Stomach (tissue), 4 donors: ENCODE measurements around the gene GRAMD4.

Experiments
- POLR2A ChIP-seq, 4 donors: fragments of 450-650 bp; IDR thresholded peaks; one replicate each; pipeline ENCODE4 v1.6.1; 2016; ENCODE audit warnings: antibody characterized with exemption in 4 of 4, control low read depth in 2 of 4, mild to moderate bottlenecking in 1 of 4, moderate library complexity in 1 of 4
- TF ChIP-seq, protein P1 (sequence below), 7 experiments: fragments of 450-650 bp in 4 of 7; fragments of 200-600 bp in 3 of 7; sonication (generic) in 3 of 7; IDR thresholded peaks; one replicate each; pipeline ENCODE4 v1.5.1; 2016 to 2019; ENCODE audit warnings: antibody characterized with exemption in 7 of 7, control low read depth in 2 of 7, mild to moderate bottlenecking in 1 of 7

DNA sequence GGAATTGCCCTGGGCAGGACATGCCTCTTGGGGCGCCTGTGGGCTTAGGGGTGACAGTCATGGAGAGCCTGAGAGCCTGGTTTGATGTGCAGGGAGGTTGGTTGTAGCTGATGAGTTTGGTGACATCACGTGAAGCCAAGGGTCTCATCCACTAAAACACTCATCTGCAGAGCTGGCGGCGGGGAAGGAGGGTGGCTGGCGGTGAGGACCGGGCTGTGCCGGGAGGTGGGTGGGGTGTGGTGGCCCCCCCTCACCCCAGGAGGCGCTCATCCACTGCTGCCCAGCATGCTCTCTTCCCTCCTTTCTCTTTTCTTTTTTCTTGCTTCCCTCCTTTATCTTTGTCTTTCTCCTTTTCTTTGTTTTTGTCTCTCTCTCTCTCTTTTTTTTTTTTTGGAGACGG, 49.0 kb downstream of the GRAMD4 start:
- TF ChIP-seq, protein P1, sequence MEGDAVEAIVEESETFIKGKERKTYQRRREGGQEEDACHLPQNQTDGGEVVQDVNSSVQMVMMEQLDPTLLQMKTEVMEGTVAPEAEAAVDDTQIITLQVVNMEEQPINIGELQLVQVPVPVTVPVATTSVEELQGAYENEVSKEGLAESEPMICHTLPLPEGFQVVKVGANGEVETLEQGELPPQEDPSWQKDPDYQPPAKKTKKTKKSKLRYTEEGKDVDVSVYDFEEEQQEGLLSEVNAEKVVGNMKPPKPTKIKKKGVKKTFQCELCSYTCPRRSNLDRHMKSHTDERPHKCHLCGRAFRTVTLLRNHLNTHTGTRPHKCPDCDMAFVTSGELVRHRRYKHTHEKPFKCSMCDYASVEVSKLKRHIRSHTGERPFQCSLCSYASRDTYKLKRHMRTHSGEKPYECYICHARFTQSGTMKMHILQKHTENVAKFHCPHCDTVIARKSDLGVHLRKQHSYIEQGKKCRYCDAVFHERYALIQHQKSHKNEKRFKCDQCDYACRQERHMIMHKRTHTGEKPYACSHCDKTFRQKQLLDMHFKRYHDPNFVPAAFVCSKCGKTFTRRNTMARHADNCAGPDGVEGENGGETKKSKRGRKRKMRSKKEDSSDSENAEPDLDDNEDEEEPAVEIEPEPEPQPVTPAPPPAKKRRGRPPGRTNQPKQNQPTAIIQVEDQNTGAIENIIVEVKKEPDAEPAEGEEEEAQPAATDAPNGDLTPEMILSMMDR (IDR thresholded peaks at IDR 0.05) = no peak
- no peak for TF ChIP-seq POLR2A (IDR thresholded peaks at IDR 0.05)
